Trophoblast cell (in vitro differentiated cells and primary cell): ENCODE data around the gene CHIA.

Source experiments
- DNase-seq, 2 donors: peaks; one replicate each; pipeline ENCODE4 v3.0.0-alpha.2; 2016
- H2AFZ ChIP-seq: 2 replicates; pipeline ENCODE4 v1.6.1; 2013; ENCODE audit warnings: low read length, moderate library complexity, mild to moderate bottlenecking; ENCODE audit not compliant: insufficient read depth, poor library complexity
- H2AK5ac ChIP-seq: 2 replicates; pipeline ENCODE4 v1.6.1; 2013; ENCODE audit warnings: mild to moderate bottlenecking, low read length
- H2BK120ac ChIP-seq: 2 replicates; pipeline ENCODE4 v1.6.1; 2013; ENCODE audit warnings: low read length, mild to moderate bottlenecking, moderate library complexity; ENCODE audit not compliant: insufficient read depth, poor library complexity
- H2BK12ac ChIP-seq: 2 replicates; pipeline ENCODE4 v1.6.1; 2013; ENCODE audit warnings: mild to moderate bottlenecking, low read length, moderate library complexity
- H2BK5ac ChIP-seq: 2 replicates; pipeline ENCODE4 v1.6.1; 2013; ENCODE audit warnings: low read length, low read depth, moderate library complexity, mild to moderate bottlenecking; ENCODE audit not compliant: poor library complexity
- H3K14ac ChIP-seq: 2 replicates; pipeline ENCODE4 v1.6.1; 2013; ENCODE audit warnings: mild to moderate bottlenecking, low read length
- H3K18ac ChIP-seq: 2 replicates; pipeline ENCODE4 v1.6.1; 2013; ENCODE audit warnings: mild to moderate bottlenecking, low read length
- H3K23ac ChIP-seq: 2 replicates; pipeline ENCODE4 v1.6.1; 2013; ENCODE audit warnings: low read length
- H3K27ac ChIP-seq: 2 replicates; pipeline ENCODE4 v1.5.1; 2013; ENCODE audit warnings: low read depth, mild to moderate bottlenecking, inconsistent platforms, low read length, moderate library complexity
- H3K27me3 ChIP-seq: 2 replicates; pipeline ENCODE4 v1.6.1; 2013; ENCODE audit warnings: inconsistent platforms, mild to moderate bottlenecking, low read length, moderate library complexity; ENCODE audit not compliant: insufficient read depth
- H3K36me3 ChIP-seq, 2 experiments: 1 replicate in 1 of 2; 2 replicates in 1 of 2; pipeline ENCODE4 v1.6.1; 2013; ENCODE audit warnings: low read length in 2 of 2, mild to moderate bottlenecking in 2 of 2, moderate library complexity in 1 of 2; ENCODE audit not compliant: insufficient read depth in 2 of 2, control insufficient read depth in 1 of 2
- H3K4ac ChIP-seq: 2 replicates; pipeline ENCODE4 v1.6.1; 2013; ENCODE audit warnings: low read depth, mild to moderate bottlenecking, low read length, moderate library complexity
- H3K4me1 ChIP-seq, 2 experiments: 1 replicate in 1 of 2; 2 replicates in 1 of 2; pipeline ENCODE4 v1.6.1; 2013; ENCODE audit warnings: low read length in 2 of 2, mild to moderate bottlenecking in 2 of 2, moderate library complexity in 1 of 2; ENCODE audit not compliant: insufficient read depth in 2 of 2, control insufficient read depth in 1 of 2
- H3K4me2 ChIP-seq: 2 replicates; pipeline ENCODE4 v1.6.1; 2013; ENCODE audit warnings: inconsistent platforms, mild to moderate bottlenecking, low read length, moderate library complexity
- H3K4me3 ChIP-seq: 2 replicates; pipeline ENCODE4 v1.5.1; 2013; ENCODE audit warnings: mild to moderate bottlenecking, low read depth, low read length, inconsistent platforms
- H3K79me1 ChIP-seq: one replicate; pipeline ENCODE4 v1.6.1; 2013; ENCODE audit warnings: low read length
- H3K79me2 ChIP-seq: 2 replicates; pipeline ENCODE4 v1.6.1; 2013; ENCODE audit warnings: low read length, mild to moderate bottlenecking; ENCODE audit not compliant: control insufficient read depth, insufficient read depth, poor library complexity
- H3K9ac ChIP-seq: 2 replicates; pipeline ENCODE4 v1.6.1; 2013; ENCODE audit warnings: mild to moderate bottlenecking, low read length
- H3K9me3 ChIP-seq: 2 replicates; pipeline ENCODE4 v1.6.1; 2013; ENCODE audit warnings: low read depth, mild to moderate bottlenecking, control low read depth, inconsistent platforms, low read length; ENCODE audit not compliant: insufficient read depth
- H4K12ac ChIP-seq: 2 replicates; pipeline ENCODE4 v1.6.1; 2013; ENCODE audit warnings: low read depth, mild to moderate bottlenecking, low read length, moderate library complexity
- H4K8ac ChIP-seq: 2 replicates; pipeline ENCODE4 v1.6.1; 2013; ENCODE audit warnings: low read depth, mild to moderate bottlenecking, low read length, moderate library complexity
- H4K91ac ChIP-seq: one replicate; pipeline ENCODE4 v1.6.1; 2013; ENCODE audit warnings: low read depth, mild to moderate bottlenecking, low read length, moderate library complexity
- WGBS: extraction: QIAGEN DNeasy Blood & Tissue Kit; methylation state at CpG from one replicate; pipeline ENCODE4 v1.1.7; 2013; ENCODE audit warnings: missing lambda C conversion rate; ENCODE audit not compliant: insufficient read length, insufficient coverage; ENCODE audit errors: extremely low coverage; 5-methylcytosine and 5-hydroxymethylcytosine counted together

Gene CHIA

DNA sequence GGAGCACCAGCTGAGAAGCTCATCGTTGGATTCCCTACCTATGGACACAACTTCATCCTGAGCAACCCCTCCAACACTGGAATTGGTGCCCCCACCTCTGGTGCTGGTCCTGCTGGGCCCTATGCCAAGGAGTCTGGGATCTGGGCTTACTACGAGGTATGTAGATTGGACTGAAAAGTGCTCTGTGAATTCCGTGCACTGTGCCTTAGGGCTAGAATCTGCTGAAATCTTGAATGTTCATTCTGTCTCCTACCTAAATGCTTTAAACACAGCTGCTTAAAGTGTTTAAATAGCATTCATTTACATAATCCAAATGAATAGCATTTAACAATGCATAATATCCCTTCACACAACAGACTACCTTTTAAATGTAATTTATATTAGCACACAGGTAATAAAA, 27.9 kb downstream of the CHIA start:
- no peaks in the 10 kb centered on the region for H3K27me3 ChIP-seq
- H2BK5ac ChIP-seq, result no peak overlapping the region
- no peak overlapping the region for H3K23ac ChIP-seq
- H2AK5ac ChIP-seq, result no peak overlapping the region
- no peaks in the 10 kb centered on the region for H3K79me1 ChIP-seq
- no peak overlapping the region for H3K4ac ChIP-seq
- no CpG with 5 or more reads among the region's 3 CpGs for WGBS
- no peak overlapping the region for H4K91ac ChIP-seq
- H4K12ac ChIP-seq, result no peak overlapping the region
- H3K4me1 ChIP-seq, result peaks cover 3 to 4% of the 10 kb centered on the region in 2 experiments
- H3K9me3 ChIP-seq, result no peaks in the 10 kb centered on the region
- H2BK12ac ChIP-seq, result no peak overlapping the region
- H3K79me2 ChIP-seq, result no peaks in the 10 kb centered on the region
- H3K9ac ChIP-seq, result no peak overlapping the region
- no peak overlapping the region for H3K18ac ChIP-seq
- no peak overlapping the region for H3K4me3 ChIP-seq
- no peak overlapping the region for H4K8ac ChIP-seq
- no peak overlapping the region for H2AFZ ChIP-seq
- no peaks in the 10 kb centered on the region for H3K36me3 ChIP-seq
- H2BK120ac ChIP-seq, result no peak overlapping the region
- no peak overlapping the region for H3K14ac ChIP-seq
- no peak overlapping the region for H3K4me2 ChIP-seq
- no peak overlapping the region for H3K27ac ChIP-seq
- DNase-seq, result peak; percentile 27 to 64

- H2BK120ac ChIP-seq, result no peak overlapping the region
- H3K79me2 ChIP-seq, result no peaks in the 10 kb centered on the region
- no peak overlapping the region for H2AFZ ChIP-seq
- no peak overlapping the region for H3K14ac ChIP-seq
- no peak overlapping the region for H3K4me2 ChIP-seq
- no peak overlapping the region for H2BK12ac ChIP-seq
- H3K79me1 ChIP-seq, result no peaks in the 10 kb centered on the region
- WGBS, result no CpG with 5 or more reads among the region's 12 CpGs
- no peak overlapping the region for H3K4ac ChIP-seq
- DNase-seq, result peak; percentile 83 to 87
- no peaks in the 10 kb centered on the region for H3K27me3 ChIP-seq
- no peak overlapping the region for H4K91ac ChIP-seq
- H3K4me1 ChIP-seq, result peaks cover 7 to 8% of the 10 kb centered on the region in 2 experiments
- H2BK5ac ChIP-seq, result no peak overlapping the region
- no peak overlapping the region for H3K9ac ChIP-seq
- no peak overlapping the region for H3K4me3 ChIP-seq
- no peak overlapping the region for H3K18ac ChIP-seq
- H3K36me3 ChIP-seq, result no peaks in the 10 kb centered on the region
- H4K12ac ChIP-seq, result no peak overlapping the region
- H3K27ac ChIP-seq, result no peak overlapping the region
- H2AK5ac ChIP-seq, result no peak overlapping the region
- H4K8ac ChIP-seq, result no peak overlapping the region
- no peak overlapping the region for H3K23ac ChIP-seq
- H3K9me3 ChIP-seq, result no peaks in the 10 kb centered on the region
Measured at GRCh38 chr1:111320066-111320879, 29.6 kb downstream of the CHIA start.

DNA sequence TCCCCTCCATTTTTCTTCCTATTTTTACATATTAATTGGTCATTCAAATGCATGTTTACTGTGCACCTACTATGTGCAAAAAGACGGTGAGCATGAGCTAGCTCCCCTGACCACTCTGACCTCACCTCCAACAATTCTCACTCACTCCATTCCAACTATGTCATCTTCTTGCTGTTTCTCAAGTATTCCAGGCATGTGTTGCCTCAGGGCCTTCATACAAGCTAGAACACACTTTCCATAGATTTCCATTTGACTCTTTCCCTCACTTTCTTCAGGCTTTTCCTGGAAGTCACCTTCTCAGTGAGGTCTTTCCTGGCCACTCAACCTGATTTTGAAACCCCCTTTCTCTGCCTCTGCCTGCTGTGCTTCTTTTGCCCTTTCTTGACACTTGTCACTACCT, 32.6 kb downstream of the CHIA start:
- Histone ChIP-seq H2BK12ac (no peak overlapping the region), H3K23ac (no peak overlapping the region), H3K4me1 (peaks cover 7 to 8% of the 10 kb centered on the region in 2 experiments), H4K91ac (no peak overlapping the region), H3K79me2 (no peaks in the 10 kb centered on the region), H3K79me1 (no peaks in the 10 kb centered on the region), H2BK120ac (no peak overlapping the region), H3K18ac (no peak overlapping the region), H3K27ac (peak overlapping the region; percentile 29), H2AFZ (no peak overlapping the region), H2AK5ac (no peak overlapping the region), H3K4ac (no peak overlapping the region), H3K4me3 (no peak overlapping the region), H3K9me3 (no peaks in the 10 kb centered on the region), H3K9ac (no peak overlapping the region), H3K36me3 (no peaks in the 10 kb centered on the region), H3K14ac (no peak overlapping the region), H3K27me3 (no peaks in the 10 kb centered on the region), H3K4me2 (no peak overlapping the region), H2BK5ac (no peak overlapping the region), H4K12ac (no peak overlapping the region), H4K8ac (no peak overlapping the region)
- WGBS, result no CpG with 5 or more reads among the region's 1 CpG
- peak; percentile 78 to 94 for DNase-seq

GRCh38 chr1:111332190-111332589, 41.5 kb downstream of the CHIA start:
- no CpG with 5 or more reads among the region's 1 CpG for WGBS
- no peak overlapping the region for H2AFZ ChIP-seq
- no peak overlapping the region for H4K12ac ChIP-seq
- H3K27me3 ChIP-seq, result no peaks in the 10 kb centered on the region
- peak overlapping the region; percentile 25 for H2BK12ac ChIP-seq
- no peak overlapping the region for H4K8ac ChIP-seq
- H4K91ac ChIP-seq, result peak overlapping the region; percentile 50
- H2BK5ac ChIP-seq, result no peak overlapping the region
- no peak overlapping the region for H3K9ac ChIP-seq
- no peaks in the 10 kb centered on the region for H3K9me3 ChIP-seq
- H2AK5ac ChIP-seq, result no peak overlapping the region
- H3K79me1 ChIP-seq, result peaks cover 10% of the 10 kb centered on the region
- H2BK120ac ChIP-seq, result no peak overlapping the region
- H3K4me2 ChIP-seq, result no peak overlapping the region
- peak overlapping the region; percentile 32 for H3K27ac ChIP-seq
- H3K14ac ChIP-seq, result no peak overlapping the region
- DNase-seq, result peak; percentile 63 to 68
- H3K4ac ChIP-seq, result no peak overlapping the region
- H3K4me3 ChIP-seq, result no peak overlapping the region
- H3K79me2 ChIP-seq, result no peaks in the 10 kb centered on the region
- no peaks in the 10 kb centered on the region for H3K36me3 ChIP-seq
- peaks cover 8 to 14% of the 10 kb centered on the region in 2 experiments for H3K4me1 ChIP-seq
- no peak overlapping the region for H3K23ac ChIP-seq
- H3K18ac ChIP-seq, result no peak overlapping the region
